CD14-positive monocyte (primary cell): ENCODE data around the gene CLASP1. TPM values are rescaled to one million over a fixed set of nuclear protein-coding genes. Genes with fewer than 3 reads are reported as not detected.
A peak's percentile ranks its signal among the peaks of the same experiment; 100 is the strongest.

Experiments
- DNase-seq, 3 donors: peaks; one replicate each; pipeline ENCODE4 v3.0.0-alpha.2; 2011 to 2022
- H2AFZ ChIP-seq: 2 replicates; pipeline ENCODE4 v1.6.0; 2012; ENCODE audit warnings: mild to moderate bottlenecking, low read depth, low read length, inconsistent platforms; ENCODE audit not compliant: insufficient read depth, poor library complexity, severe bottlenecking
- H3K27ac ChIP-seq, 2 donors: 1 replicate in 1 of 2; 2 replicates in 1 of 2; pipeline ENCODE4 v1.5.1; 2012 to 2013; ENCODE audit warnings: low read length in 2 of 2, control low read depth in 1 of 2, inconsistent platforms in 1 of 2, low read depth in 1 of 2, mild to moderate bottlenecking in 1 of 2
- H3K27me3 ChIP-seq, 2 donors: one replicate each; pipeline versions ENCODE4 v1.6.0 to v1.6.1; 2011 to 2013; ENCODE audit warnings: low read length in 2 of 2; ENCODE audit not compliant: control insufficient read depth in 2 of 2, insufficient read depth in 2 of 2
- H3K36me3 ChIP-seq, 2 donors: replicated peaks in 1 of 2; 1 replicate in 1 of 2; 2 replicates in 1 of 2; pipeline versions ENCODE4 v1.5.1 to v1.6.1; 2012 to 2013; ENCODE audit warnings: low read length in 2 of 2, control low read depth in 1 of 2, inconsistent platforms in 1 of 2, mild to moderate bottlenecking in 1 of 2; ENCODE audit not compliant: insufficient read depth in 2 of 2, control insufficient read depth in 1 of 2
- H3K4me1 ChIP-seq, 2 donors: 1 replicate in 1 of 2; 2 replicates in 1 of 2; pipeline versions ENCODE4 v1.5.1 to v1.6.1; 2012 to 2013; ENCODE audit warnings: low read length in 2 of 2, control low read depth in 1 of 2, inconsistent platforms in 1 of 2, mild to moderate bottlenecking in 1 of 2, moderate library complexity in 1 of 2; ENCODE audit not compliant: insufficient read depth in 2 of 2, control insufficient read depth in 1 of 2
- H3K4me2 ChIP-seq: replicated peaks from 2 replicates; pipeline ENCODE3; 2012; ENCODE audit warnings: low read length, moderate library complexity, mild to moderate bottlenecking; ENCODE audit not compliant: poor library complexity, severe bottlenecking; ENCODE audit errors: extremely low read depth
- H3K4me3 ChIP-seq, 3 experiments: fragments of 200-600 bp in 1 of 3; sonication (generic) in 1 of 3; replicated peaks in 1 of 3; 1 replicate in 2 of 3; 2 replicates in 1 of 3; pipeline ENCODE4 v1.5.1; 2011 to 2013; ENCODE audit warnings: low read length in 3 of 3, mild to moderate bottlenecking in 3 of 3, control low read depth in 2 of 3, low read depth in 2 of 3, inconsistent platforms in 1 of 3, moderate library complexity in 1 of 3
- H3K79me2 ChIP-seq: 2 replicates; pipeline ENCODE4 v1.6.0; 2012; ENCODE audit warnings: mild to moderate bottlenecking, control low read depth, inconsistent platforms, low read length, moderate library complexity; ENCODE audit not compliant: insufficient read depth
- H3K9ac ChIP-seq: 2 replicates; pipeline ENCODE4 v1.6.0; 2017; ENCODE audit warnings: low read length, mild to moderate bottlenecking; ENCODE audit not compliant: insufficient read depth, poor library complexity, severe bottlenecking
- H3K9me3 ChIP-seq, 2 donors: replicated peaks in 1 of 2; 1 replicate in 1 of 2; 2 replicates in 1 of 2; pipeline versions ENCODE4 v1.5.1 to v1.6.1; 2012 to 2013; ENCODE audit warnings: low read length in 2 of 2, control low read depth in 1 of 2; ENCODE audit not compliant: control insufficient read depth in 1 of 2, insufficient read depth in 1 of 2
- H4K20me1 ChIP-seq: 2 replicates; pipeline ENCODE4 v1.6.0; 2012; ENCODE audit warnings: mild to moderate bottlenecking, low read length, control low read depth, moderate library complexity; ENCODE audit not compliant: insufficient read depth
- H3K27ac Mint-ChIP-seq, 7 donors: one replicate each; pipeline ENCODE4 v1.8.0; 2020; ENCODE audit warnings: mild to moderate bottlenecking in 7 of 7, mixed read lengths in 7 of 7, moderate library complexity in 6 of 7, inconsistent platforms in 2 of 7
- H3K27me3 Mint-ChIP-seq, 3 donors: one replicate each; pipeline ENCODE4 v1.8.0; 2021 to 2022; ENCODE audit warnings: low read depth in 3 of 3, mild to moderate bottlenecking in 3 of 3, mixed read lengths in 3 of 3, moderate library complexity in 3 of 3, inconsistent platforms in 1 of 3
- H3K36me3 Mint-ChIP-seq, 2 donors: one replicate each; pipeline ENCODE4 v1.8.0; 2020; ENCODE audit warnings: mixed read lengths in 2 of 2, inconsistent platforms in 1 of 2, mild to moderate bottlenecking in 1 of 2
- H3K4me1 Mint-ChIP-seq: one replicate; pipeline ENCODE4 v1.8.0; 2020; ENCODE audit warnings: mild to moderate bottlenecking, mixed read lengths
- H3K4me3 Mint-ChIP-seq, 2 donors: one replicate each; pipeline ENCODE4 v1.8.0; 2020; ENCODE audit warnings: mild to moderate bottlenecking in 2 of 2, mixed read lengths in 2 of 2, moderate library complexity in 1 of 2
- H3K9me3 Mint-ChIP-seq, 7 donors: one replicate each; pipeline ENCODE4 v1.8.0; 2020 to 2022; ENCODE audit warnings: mixed read lengths in 7 of 7, mild to moderate bottlenecking in 6 of 7, moderate library complexity in 6 of 7, inconsistent platforms in 2 of 7
- CTCF ChIP-seq: fragments of 200-600 bp; IDR thresholded peaks from one replicate; pipeline ENCODE4 v1.8.0; 2022; ENCODE audit warnings: antibody characterized with exemption, mild to moderate bottlenecking
- WGBS: methylation state at CpG from one replicate; pipeline ENCODE4 v1.1.5; 2013; ENCODE audit warnings: missing lambda C conversion rate; ENCODE audit not compliant: insufficient coverage; 5-methylcytosine and 5-hydroxymethylcytosine counted together
- intact Hi-C, 2 donors: fragments of 100-400 bp; cut with micrococcal nuclease; formaldehyde crosslinking; loops; one replicate each; pipeline versions ENCODE4 v1.15.0 to v1.15.1; 2023
- polyA plus RNA-seq, 3 donors: library from polyadenylated mRNA; depleted of rRNA in 1 of 3; unstranded in 2 of 3; stranded (reverse) in 1 of 3; fragments of 300-500 nt in 2 of 3; fragments of >200 nt in 1 of 3; fragmentation: Illumina TruSeq in 2 of 3; gene quantifications; 1 replicate in 2 of 3; 2 replicates in 1 of 3; pipeline ENCODE4 v1.2.3, GENCODE V29; 2012 to 2021

Gene CLASP1
- polyA plus RNA-seq, 3 donors, result 4.8 to 8.1 (median 7.6) TPM

GRCh38 chr2:121346407-121346806, 302.9 kb downstream of the CLASP1 start:
- no peaks in the 10 kb centered on the region for H3K4me1 ChIP-seq
- no peak for TF ChIP-seq CTCF
- H3K9me3 ChIP-seq, result no peaks in the 10 kb centered on the region
- intact Hi-C loops, result no loop called here
- H2AFZ ChIP-seq, result no peak overlapping the region
- no peaks in the 10 kb centered on the region for H3K27me3 ChIP-seq
- no peak overlapping the region for H3K27ac ChIP-seq
- no peak overlapping the region for H3K27ac Mint-ChIP-seq
- no peak overlapping the region for H3K4me2 ChIP-seq
- no peak overlapping the region for H3K4me3 ChIP-seq
- no peak for DNase-seq
- no peak overlapping the region for H3K9ac ChIP-seq
- no peaks in the 10 kb centered on the region for H4K20me1 ChIP-seq
- no peaks in the 10 kb centered on the region for H3K79me2 ChIP-seq
- H3K36me3 ChIP-seq, result peaks cover 82 to 98% of the 10 kb centered on the region in 2 donors
- H3K27me3 Mint-ChIP-seq, result peaks cover 0 to 2% (median 0%) of the 10 kb centered on the region in 3 donors
- WGBS, result 97% methylated on average over 5 of the region's 6 CpGs
- peaks cover 0 to 3% (median 0%) of the 10 kb centered on the region in 7 donors for H3K9me3 Mint-ChIP-seq
- no peak overlapping the region for H3K4me3 Mint-ChIP-seq
- peaks cover 89 to 99% of the 10 kb centered on the region in 2 donors for H3K36me3 Mint-ChIP-seq
- H3K4me1 Mint-ChIP-seq, result no peaks in the 10 kb centered on the region

- Mint-ChIP-seq H3K27me3 (peaks cover 0 to 2% (median 0%) of the 10 kb centered on the region in 3 donors), H3K9me3 (peaks cover 0 to 3% (median 0%) of the 10 kb centered on the region in 7 donors), H3K27ac (peak overlapping the region in 1 of 7 donors; percentile 47), H3K36me3 (peaks cover 87 to 99% of the 10 kb centered on the region in 2 donors), H3K4me1 (no peaks in the 10 kb centered on the region), H3K4me3 (no peak overlapping the region)
- H3K9me3 ChIP-seq, result no peaks in the 10 kb centered on the region
- no CpG with 5 or more reads among the region's 3 CpGs for WGBS
- no peak for DNase-seq
- H3K27me3 ChIP-seq, result no peaks in the 10 kb centered on the region
- H3K79me2 ChIP-seq, result no peaks in the 10 kb centered on the region
- no peak for TF ChIP-seq CTCF
- H3K4me1 ChIP-seq, result no peaks in the 10 kb centered on the region
- no peak overlapping the region for H3K4me3 ChIP-seq
- H3K4me2 ChIP-seq, result no peak overlapping the region
- H2AFZ ChIP-seq, result no peak overlapping the region
- no peaks in the 10 kb centered on the region for H4K20me1 ChIP-seq
- no peak overlapping the region for H3K27ac ChIP-seq
- H3K36me3 ChIP-seq, result peaks cover 82 to 98% of the 10 kb centered on the region in 2 donors
- no peak overlapping the region for H3K9ac ChIP-seq
- intact Hi-C loops, result no loop called here
Observed at GRCh38 chr2:121345887-121346286, 303.4 kb downstream of the CLASP1 start.
